ENCODE data around the gene RAF1.

GRCh38 chr3:12590096-12590495, 73.8 kb downstream of the RAF1 start:
- TF ChIP-seq EZH2phosphoT487 (IDR thresholded peaks at IDR 0.05; ENCODE audit: unreplicated experiment) (no peak), CTCF (conservative IDR thresholded peaks at IDR 0.05; ENCODE audit: low read depth in 2 of 2) (no peak), POLR2AphosphoS5 (IDR thresholded peaks at IDR 0.05; ENCODE audit: low read depth) (no peak), REST (IDR thresholded peaks at IDR 0.05; ENCODE audit: unreplicated experiment) (no peak), ETS1 (IDR thresholded peaks at IDR 0.05) (no peak), EZH2 (IDR thresholded peaks at IDR 0.05; ENCODE audit: low read depth, unreplicated experiment) (no peak), JUNB (IDR thresholded peaks at IDR 0.05; ENCODE audit: unreplicated experiment) (no peak)
- TF ChIP-seq, protein P1, sequence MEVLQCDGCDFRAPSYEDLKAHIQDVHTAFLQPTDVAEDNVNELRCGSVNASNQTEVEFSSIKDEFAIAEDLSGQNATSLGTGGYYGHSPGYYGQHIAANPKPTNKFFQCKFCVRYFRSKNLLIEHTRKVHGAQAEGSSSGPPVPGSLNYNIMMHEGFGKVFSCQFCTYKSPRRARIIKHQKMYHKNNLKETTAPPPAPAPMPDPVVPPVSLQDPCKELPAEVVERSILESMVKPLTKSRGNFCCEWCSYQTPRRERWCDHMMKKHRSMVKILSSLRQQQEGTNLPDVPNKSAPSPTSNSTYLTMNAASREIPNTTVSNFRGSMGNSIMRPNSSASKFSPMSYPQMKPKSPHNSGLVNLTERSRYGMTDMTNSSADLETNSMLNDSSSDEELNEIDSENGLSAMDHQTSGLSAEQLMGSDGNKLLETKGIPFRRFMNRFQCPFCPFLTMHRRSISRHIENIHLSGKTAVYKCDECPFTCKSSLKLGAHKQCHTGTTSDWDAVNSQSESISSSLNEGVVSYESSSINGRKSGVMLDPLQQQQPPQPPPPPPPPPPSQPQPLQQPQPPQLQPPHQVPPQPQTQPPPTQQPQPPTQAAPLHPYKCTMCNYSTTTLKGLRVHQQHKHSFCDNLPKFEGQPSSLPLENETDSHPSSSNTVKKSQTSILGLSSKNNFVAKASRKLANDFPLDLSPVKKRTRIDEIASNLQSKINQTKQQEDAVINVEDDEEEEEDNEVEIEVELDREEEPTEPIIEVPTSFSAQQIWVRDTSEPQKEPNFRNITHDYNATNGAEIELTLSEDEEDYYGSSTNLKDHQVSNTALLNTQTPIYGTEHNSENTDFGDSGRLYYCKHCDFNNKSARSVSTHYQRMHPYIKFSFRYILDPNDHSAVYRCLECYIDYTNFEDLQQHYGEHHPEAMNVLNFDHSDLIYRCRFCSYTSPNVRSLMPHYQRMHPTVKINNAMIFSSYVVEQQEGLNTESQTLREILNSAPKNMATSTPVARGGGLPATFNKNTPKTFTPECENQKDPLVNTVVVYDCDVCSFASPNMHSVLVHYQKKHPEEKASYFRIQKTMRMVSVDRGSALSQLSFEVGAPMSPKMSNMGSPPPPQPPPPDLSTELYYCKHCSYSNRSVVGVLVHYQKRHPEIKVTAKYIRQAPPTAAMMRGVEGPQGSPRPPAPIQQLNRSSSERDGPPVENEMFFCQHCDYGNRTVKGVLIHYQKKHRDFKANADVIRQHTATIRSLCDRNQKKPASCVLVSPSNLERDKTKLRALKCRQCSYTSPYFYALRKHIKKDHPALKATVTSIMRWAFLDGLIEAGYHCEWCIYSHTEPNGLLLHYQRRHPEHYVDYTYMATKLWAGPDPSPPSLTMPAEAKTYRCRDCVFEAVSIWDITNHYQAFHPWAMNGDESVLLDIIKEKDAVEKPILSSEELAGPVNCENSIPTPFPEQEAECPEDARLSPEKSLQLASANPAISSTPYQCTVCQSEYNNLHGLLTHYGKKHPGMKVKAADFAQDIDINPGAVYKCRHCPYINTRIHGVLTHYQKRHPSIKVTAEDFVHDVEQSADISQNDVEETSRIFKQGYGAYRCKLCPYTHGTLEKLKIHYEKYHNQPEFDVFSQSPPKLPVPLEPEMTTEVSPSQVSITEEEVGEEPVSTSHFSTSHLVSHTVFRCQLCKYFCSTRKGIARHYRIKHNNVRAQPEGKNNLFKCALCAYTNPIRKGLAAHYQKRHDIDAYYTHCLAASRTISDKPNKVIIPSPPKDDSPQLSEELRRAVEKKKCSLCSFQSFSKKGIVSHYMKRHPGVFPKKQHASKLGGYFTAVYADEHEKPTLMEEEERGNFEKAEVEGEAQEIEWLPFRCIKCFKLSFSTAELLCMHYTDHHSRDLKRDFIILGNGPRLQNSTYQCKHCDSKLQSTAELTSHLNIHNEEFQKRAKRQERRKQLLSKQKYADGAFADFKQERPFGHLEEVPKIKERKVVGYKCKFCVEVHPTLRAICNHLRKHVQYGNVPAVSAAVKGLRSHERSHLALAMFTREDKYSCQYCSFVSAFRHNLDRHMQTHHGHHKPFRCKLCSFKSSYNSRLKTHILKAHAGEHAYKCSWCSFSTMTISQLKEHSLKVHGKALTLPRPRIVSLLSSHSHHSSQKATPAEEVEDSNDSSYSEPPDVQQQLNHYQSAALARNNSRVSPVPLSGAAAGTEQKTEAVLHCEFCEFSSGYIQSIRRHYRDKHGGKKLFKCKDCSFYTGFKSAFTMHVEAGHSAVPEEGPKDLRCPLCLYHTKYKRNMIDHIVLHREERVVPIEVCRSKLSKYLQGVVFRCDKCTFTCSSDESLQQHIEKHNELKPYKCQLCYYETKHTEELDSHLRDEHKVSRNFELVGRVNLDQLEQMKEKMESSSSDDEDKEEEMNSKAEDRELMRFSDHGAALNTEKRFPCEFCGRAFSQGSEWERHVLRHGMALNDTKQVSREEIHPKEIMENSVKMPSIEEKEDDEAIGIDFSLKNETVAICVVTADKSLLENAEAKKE (CRISPR knock-in tag; IDR thresholded peaks at IDR 0.05): no peak
